Measurements from ENCODE around the gene UBE4B. TPM values are rescaled to one million over a fixed set of nuclear protein-coding genes. Genes with fewer than 3 reads are reported as not detected.
"Not testable (repeated sequence)": the region's sequence is repeated elsewhere in the genome, so short reads cannot be mapped to it uniquely, and the experiment has no call there.

Gene UBE4B
- total RNA-seq, 1 donor: 55.0 TPM

DNA sequence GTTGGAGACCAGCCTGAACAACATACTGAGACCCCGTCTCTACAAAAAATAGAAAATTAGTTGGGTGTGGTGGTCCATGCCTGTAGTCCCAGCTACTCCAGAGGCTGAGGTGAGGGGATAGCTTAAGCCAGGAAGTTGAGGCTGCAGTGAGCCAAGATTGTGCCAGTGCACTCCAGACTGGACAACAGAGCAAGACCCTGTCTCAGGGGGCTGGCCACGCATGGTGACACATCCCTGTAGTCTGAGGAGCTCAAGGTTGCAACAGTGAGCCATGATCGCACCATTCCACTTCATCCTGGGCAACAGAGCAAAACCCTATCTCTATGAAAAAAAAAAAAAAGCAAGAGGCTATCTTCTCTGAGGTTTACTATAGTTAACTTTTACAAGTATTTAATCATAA is 12.7 kb upstream of the UBE4B start:
- H3K4me3 ChIP-seq (ENCODE audit: low read depth, low read length): no peak overlapping the region
- TF ChIP-seq, protein P1, sequence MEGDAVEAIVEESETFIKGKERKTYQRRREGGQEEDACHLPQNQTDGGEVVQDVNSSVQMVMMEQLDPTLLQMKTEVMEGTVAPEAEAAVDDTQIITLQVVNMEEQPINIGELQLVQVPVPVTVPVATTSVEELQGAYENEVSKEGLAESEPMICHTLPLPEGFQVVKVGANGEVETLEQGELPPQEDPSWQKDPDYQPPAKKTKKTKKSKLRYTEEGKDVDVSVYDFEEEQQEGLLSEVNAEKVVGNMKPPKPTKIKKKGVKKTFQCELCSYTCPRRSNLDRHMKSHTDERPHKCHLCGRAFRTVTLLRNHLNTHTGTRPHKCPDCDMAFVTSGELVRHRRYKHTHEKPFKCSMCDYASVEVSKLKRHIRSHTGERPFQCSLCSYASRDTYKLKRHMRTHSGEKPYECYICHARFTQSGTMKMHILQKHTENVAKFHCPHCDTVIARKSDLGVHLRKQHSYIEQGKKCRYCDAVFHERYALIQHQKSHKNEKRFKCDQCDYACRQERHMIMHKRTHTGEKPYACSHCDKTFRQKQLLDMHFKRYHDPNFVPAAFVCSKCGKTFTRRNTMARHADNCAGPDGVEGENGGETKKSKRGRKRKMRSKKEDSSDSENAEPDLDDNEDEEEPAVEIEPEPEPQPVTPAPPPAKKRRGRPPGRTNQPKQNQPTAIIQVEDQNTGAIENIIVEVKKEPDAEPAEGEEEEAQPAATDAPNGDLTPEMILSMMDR (IDR thresholded peaks at IDR 0.05; ENCODE audit: insufficient read depth, low read length): no peak
- no peak for DNase-seq (ENCODE audit: low read depth)

DNA sequence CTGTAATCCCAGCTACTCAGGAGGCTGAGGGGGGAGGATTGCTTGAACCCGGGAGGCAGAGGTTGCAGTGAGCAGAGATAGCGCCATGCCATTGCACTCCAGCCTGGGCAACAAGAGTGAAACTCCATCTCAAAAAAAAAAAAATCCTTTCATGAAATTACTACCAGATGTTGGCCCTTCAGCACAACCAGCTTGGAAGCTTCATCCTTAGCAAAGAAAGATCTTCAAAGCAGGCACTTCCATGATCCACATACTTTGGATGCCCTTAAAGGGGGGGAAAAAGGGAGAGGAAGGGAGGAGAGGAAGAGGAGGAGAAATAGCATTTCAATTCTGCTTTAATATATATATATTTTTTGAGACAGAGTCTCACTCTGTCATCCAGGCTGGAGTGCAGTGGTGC is 12.1 kb upstream of the UBE4B start:
- not testable (repeated sequence) for H3K4me3 ChIP-seq (ENCODE audit: low read depth, low read length)
- DNase-seq (ENCODE audit: low read depth): peak; percentile 78

DNA sequence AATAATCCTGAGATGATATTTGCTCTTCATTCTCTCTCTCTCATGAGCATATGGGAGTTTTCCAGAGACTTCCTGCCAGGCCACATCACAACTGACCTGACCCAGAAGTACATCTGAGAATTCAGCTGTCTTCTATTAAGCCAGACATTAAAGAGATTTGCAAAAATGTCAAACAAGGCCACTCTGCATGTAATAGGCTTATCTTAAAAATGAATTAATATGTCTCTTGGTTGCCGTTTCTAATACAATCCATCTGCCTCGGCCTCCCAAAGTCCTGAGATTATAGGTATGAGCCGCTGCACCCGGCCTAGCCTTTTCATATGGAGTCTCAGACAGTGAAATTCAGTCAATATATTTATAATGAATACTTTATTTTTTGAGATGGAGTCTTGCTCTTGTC is 10.8 kb upstream of the UBE4B start:
- DNase-seq (ENCODE audit: low read depth); H3K4me3 ChIP-seq (ENCODE audit: low read depth, low read length): not testable (repeated sequence)

DNA sequence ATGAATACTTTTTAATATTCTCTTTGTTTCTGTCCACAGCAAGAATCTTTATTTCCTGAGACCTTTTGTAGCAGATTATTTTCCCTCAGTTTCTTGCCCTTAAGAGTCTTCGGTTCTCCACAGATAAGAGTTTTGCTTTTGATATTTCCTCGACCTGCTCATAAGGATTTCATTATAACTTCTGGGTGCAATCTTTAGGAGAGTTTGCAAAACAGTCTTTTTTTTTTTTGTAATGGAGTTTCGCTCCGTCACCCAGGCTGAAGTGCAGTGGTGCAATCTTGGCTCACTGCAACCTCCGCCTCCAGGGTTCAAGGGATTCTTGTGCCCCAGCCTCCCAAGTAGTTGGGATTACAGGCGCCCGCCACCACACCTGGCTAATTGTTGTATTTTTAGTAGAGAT is 10.1 kb upstream of the UBE4B start:
- DNase-seq (ENCODE audit: low read depth): no peak
- TF ChIP-seq, protein P1 (IDR thresholded peaks at IDR 0.05; ENCODE audit: insufficient read depth, low read length): no peak
- H3K4me3 ChIP-seq (ENCODE audit: low read depth, low read length): no peak overlapping the region

DNA sequence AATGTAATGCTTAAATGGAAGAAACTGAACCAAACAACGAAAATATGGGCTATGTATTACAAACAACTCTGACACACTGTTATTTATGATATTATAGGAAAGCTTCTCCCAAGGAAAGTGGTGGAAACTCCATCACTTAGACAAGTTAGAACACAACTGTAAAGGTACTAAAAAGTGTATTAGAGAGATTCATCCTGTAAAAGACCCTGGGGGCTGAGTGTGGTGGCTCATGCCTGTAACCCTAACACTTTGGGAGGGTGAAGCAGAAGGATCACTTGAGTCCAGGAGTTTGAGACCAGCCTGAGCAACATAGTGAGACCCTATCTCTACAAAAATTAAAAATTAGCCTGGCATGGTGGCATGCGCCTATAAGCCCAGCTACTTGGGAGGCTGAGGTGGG is 7.4 kb upstream of the UBE4B start:
- TF ChIP-seq, protein P1 (IDR thresholded peaks at IDR 0.05; ENCODE audit: insufficient read depth, low read length): no peak
- H3K4me3 ChIP-seq (ENCODE audit: low read depth, low read length): no peak overlapping the region
- no peak for DNase-seq (ENCODE audit: low read depth)

DNA sequence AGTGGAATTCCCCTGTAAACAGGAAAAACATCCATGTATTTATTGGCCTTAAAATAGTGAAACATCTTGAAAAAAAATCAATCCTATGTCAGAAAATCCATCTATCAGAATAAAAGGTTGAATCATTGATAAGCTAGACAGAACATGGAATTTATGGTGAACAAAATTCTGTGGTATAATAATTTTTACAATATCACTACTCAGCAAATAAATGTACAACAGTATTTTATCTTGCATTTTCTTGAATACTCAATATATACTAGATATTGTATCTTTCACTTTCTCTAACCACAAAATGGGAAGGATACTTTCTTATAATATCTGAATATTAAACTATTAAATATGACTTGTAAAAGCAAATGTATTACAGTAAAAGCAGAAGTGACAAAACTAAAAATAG is 5.7 kb upstream of the UBE4B start:
- no peak for DNase-seq (ENCODE audit: low read depth)
- TF ChIP-seq, protein P1 (IDR thresholded peaks at IDR 0.05; ENCODE audit: insufficient read depth, low read length): no peak
- no peak overlapping the region for H3K4me3 ChIP-seq (ENCODE audit: low read depth, low read length)

DNA sequence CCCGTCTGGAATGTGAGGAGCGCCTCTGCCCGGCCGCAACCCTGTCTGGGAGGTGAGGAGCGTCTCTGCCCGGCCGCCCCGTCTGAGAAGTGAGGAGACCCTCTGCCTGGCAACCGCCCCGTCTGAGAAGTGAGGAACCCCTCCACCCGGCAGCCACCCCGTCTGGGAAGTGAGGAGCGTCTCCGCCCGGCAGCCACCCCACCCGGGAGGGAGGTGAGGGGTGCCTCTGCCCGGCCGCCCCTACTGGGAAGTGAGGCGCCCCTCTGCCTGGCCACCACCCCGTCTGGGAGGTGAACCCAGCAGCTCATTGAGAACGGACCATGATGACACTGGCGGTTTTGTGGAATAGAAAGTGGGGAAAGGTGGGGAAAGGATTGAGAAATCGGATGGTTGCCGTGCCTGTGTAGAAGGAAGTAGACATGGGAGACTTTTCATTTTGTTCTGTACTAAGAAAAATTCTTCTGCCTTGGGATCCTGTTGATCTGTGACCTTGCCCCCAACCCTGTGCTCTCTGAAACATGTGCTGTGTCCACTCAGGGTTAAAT is 3.7 kb upstream of the UBE4B start:
- not testable (repeated sequence) for DNase-seq (ENCODE audit: low read depth); H3K4me3 ChIP-seq (ENCODE audit: low read depth, low read length)

DNA sequence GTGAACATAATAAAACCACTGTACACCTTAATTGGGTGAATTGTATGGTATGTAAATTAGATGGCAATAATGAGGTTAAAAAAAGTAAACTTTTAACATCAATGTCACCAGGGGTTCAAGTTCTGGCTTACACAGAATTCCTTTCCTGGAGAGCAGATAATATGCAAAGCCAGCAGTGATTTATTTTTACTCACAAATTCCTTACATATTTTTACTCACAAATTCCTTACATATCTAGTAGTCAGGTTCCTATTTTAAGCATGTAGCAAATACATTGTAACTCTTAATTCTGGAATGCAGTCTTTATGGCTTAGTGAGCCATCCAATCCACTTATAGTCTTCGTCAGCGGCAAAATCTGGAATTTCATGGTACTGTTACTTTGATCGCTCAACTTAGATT is 1.3 kb upstream of the UBE4B start:
- TF ChIP-seq, protein P1 (IDR thresholded peaks at IDR 0.05; ENCODE audit: insufficient read depth, low read length): no peak
- peak; percentile 80 for DNase-seq (ENCODE audit: low read depth)
- no peak overlapping the region for H3K4me3 ChIP-seq (ENCODE audit: low read depth, low read length)

All from fibroblast of the aortic adventitia (primary cell).